Measurements from ENCODE around the gene TMEM151B. TPM values are rescaled to one million over a fixed set of nuclear protein-coding genes. Genes with fewer than 3 reads are reported as not detected.

Gene TMEM151B
- total and polyA plus RNA-seq, 2 of the 13 experiments (the other 11 are each of a cell fraction or from before 2014, with no cell fraction given), result not detected

DNA sequence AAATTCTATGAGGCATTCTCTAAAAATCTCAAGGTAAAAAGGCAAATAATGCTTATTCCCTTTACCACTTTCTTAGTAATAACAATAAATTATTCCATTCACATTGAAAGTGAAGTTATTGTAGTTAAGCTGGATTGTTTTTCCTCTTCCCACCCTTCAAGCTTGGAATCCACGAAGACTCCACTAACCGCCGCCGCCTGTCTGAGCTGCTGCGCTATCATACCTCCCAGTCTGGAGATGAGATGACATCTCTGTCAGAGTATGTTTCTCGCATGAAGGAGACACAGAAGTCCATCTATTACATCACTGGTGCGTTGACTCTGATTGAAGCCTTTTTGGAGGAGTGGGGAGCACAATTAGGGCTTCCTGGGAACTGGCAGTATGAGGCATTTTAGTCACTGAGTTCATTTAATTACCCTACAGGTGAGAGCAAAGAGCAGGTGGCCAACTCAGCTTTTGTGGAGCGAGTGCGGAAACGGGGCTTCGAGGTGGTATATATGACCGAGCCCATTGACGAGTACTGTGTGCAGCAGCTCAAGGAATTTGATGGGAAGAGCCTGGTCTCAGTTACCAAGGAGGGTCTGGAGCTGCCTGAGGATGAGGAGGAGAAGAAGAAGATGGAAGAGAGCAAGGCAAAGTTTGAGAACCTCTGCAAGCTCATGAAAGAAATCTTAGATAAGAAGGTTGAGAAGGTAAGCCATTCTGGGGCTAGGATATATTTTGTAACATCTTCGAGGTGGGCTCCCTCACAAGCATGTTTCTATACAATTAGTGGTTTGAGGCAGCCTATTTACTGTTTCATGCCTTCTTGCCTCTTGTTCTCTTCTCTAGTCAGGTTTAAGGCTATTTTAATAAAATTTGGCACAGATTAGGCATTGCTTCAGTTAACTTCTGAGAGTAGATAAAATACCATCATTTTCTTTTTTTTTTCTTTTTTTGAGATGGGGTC, 18.4 kb upstream of the TMEM151B start (continued):
- 0 out of 2 replicates have a peak, but pooled peaks have one; percentile 15 for TF ChIP-seq POLR2AphosphoS2 (IDR thresholded peaks at IDR 0.05; ENCODE audit: low read depth, low read length)
- no peak for TF ChIP-seq PATZ1 (CRISPR knock-in tag; IDR thresholded peaks at IDR 0.05)
- TF ChIP-seq, protein P1, sequence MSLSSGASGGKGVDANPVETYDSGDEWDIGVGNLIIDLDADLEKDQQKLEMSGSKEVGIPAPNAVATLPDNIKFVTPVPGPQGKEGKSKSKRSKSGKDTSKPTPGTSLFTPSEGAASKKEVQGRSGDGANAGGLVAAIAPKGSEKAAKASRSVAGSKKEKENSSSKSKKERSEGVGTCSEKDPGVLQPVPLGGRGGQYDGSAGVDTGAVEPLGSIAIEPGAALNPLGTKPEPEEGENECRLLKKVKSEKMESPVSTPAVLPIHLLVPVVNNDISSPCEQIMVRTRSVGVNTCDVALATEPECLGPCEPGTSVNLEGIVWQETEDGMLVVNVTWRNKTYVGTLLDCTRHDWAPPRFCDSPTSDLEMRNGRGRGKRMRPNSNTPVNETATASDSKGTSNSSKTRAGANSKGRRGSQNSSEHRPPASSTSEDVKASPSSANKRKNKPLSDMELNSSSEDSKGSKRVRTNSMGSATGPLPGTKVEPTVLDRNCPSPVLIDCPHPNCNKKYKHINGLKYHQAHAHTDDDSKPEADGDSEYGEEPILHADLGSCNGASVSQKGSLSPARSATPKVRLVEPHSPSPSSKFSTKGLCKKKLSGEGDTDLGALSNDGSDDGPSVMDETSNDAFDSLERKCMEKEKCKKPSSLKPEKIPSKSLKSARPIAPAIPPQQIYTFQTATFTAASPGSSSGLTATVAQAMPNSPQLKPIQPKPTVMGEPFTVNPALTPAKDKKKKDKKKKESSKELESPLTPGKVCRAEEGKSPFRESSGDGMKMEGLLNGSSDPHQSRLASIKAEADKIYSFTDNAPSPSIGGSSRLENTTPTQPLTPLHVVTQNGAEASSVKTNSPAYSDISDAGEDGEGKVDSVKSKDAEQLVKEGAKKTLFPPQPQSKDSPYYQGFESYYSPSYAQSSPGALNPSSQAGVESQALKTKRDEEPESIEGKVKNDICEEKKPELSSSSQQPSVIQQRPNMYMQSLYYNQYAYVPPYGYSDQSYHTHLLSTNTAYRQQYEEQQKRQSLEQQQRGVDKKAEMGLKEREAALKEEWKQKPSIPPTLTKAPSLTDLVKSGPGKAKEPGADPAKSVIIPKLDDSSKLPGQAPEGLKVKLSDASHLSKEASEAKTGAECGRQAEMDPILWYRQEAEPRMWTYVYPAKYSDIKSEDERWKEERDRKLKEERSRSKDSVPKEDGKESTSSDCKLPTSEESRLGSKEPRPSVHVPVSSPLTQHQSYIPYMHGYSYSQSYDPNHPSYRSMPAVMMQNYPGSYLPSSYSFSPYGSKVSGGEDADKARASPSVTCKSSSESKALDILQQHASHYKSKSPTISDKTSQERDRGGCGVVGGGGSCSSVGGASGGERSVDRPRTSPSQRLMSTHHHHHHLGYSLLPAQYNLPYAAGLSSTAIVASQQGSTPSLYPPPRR (CRISPR knock-in tag; IDR thresholded peaks at IDR 0.05; ENCODE audit: borderline replicate concordance), result no peak
- TF ChIP-seq, protein P2, sequence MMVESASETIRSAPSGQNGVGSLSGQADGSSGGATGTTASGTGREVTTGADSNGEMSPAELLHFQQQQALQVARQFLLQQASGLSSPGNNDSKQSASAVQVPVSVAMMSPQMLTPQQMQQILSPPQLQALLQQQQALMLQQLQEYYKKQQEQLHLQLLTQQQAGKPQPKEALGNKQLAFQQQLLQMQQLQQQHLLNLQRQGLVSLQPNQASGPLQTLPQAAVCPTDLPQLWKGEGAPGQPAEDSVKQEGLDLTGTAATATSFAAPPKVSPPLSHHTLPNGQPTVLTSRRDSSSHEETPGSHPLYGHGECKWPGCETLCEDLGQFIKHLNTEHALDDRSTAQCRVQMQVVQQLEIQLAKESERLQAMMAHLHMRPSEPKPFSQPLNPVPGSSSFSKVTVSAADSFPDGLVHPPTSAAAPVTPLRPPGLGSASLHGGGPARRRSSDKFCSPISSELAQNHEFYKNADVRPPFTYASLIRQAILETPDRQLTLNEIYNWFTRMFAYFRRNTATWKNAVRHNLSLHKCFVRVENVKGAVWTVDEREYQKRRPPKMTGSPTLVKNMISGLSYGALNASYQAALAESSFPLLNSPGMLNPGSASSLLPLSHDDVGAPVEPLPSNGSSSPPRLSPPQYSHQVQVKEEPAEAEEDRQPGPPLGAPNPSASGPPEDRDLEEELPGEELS (CRISPR knock-in tag; IDR thresholded peaks at IDR 0.05), result no peak
- TF ChIP-seq ATF4 (CRISPR knock-in tag; IDR thresholded peaks at IDR 0.05), result no peak
- no peak for TF ChIP-seq TBP (CRISPR knock-in tag; IDR thresholded peaks at IDR 0.05)
- no peak for TF ChIP-seq HOXA9 (CRISPR knock-in tag; IDR thresholded peaks at IDR 0.05; ENCODE audit: borderline replicate concordance)
- TF ChIP-seq HNRNPLL (IDR thresholded peaks at IDR 0.05; ENCODE audit: low read depth, low read length, poor library complexity, severe bottlenecking), result no peak
- no peak for TF ChIP-seq ZFYVE20 (CRISPR knock-in tag; IDR thresholded peaks at IDR 0.05; ENCODE audit: borderline replicate concordance, low read depth)
- TF ChIP-seq MXD1 (CRISPR knock-in tag; IDR thresholded peaks at IDR 0.05), result no peak
- no peak for TF ChIP-seq SP2 (CRISPR knock-in tag; IDR thresholded peaks at IDR 0.05)
- TF ChIP-seq RBM22 (optimal IDR thresholded peaks at IDR 0.05; ENCODE audit: low read length), result peak; percentile 82
- no peak for TF ChIP-seq ZMAT3 (CRISPR knock-in tag; conservative IDR thresholded peaks at IDR 0.05)

Measured in HepG2 (cell line).